Measurements from ENCODE around the gene LUZP1. TPM values are rescaled to one million over a fixed set of nuclear protein-coding genes. Genes with fewer than 3 reads are reported as not detected.

The LUZP1 gene
- total RNA-seq, 1 experiment from 2014 or later: 40.2 TPM

GRCh38 chr1:23159963-23160877 lies 8.4 kb downstream of the LUZP1 start:
- intact Hi-C loops (cut with micrococcal nuclease; ENCODE audit: unreplicated experiment) (no loop called here), in situ Hi-C loops (cut with HindIII; ENCODE audit: low pct_unique_long_range_greater_than_20kb, low sequenced_read_pairs) (no loop called here)
- ChIA-PET POLR2A (interaction anchor here (0.5 to 0.6 kb wide), 4 partner anchors 39 to 190 kb away, joined by 3 to 10 read pairs (median 4); no protein-coding TSS in a partner anchor), CTCF (interaction anchor here (1.4 kb wide), 1 partner anchor 61 kb away, joined by 4 read pairs; no protein-coding TSS in a partner anchor)
- no TSS peak for BruUV-seq (replicated peaks)
- ATAC-seq (no peak), DNase-seq (ENCODE audit: low read depth, low spot score) (no peak)
- TF ChIP-seq CTCF (IDR thresholded peaks at IDR 0.05) (no peak), TCF7L2 (IDR thresholded peaks at IDR 0.05; ENCODE audit: low read depth, low read length) (no peak), SIN3A (IDR thresholded peaks at IDR 0.05; ENCODE audit: borderline replicate concordance, insufficient read depth, low read depth, low read length) (no peak)
- no peak overlapping the region; the same call in 1 of the 2 replicates for H3K27ac ChIP-seq (ENCODE audit: low read length)
- H3K4me3 ChIP-seq (ENCODE audit: low read depth in 2 of 2, low read length in 2 of 2): no peak overlapping the region
- H3K27me3 ChIP-seq (ENCODE audit: control insufficient read depth, insufficient read depth, low read length): no peaks in the 10 kb centered on the region
- peaks cover 12% of the 10 kb centered on the region; the same call in 1 of the 2 replicates for H3K4me1 ChIP-seq (ENCODE audit: control insufficient read depth, insufficient read depth, low read length)
- H3K36me3 ChIP-seq (ENCODE audit: control insufficient read depth, insufficient read depth, low read length): no peaks in the 10 kb centered on the region
- no peaks in the 10 kb centered on the region for H3K9me3 ChIP-seq (ENCODE audit: control insufficient read depth, insufficient read depth, low read depth, low read length)

GRCh38 chr1:23156940-23157339 lies 11.7 kb downstream of the LUZP1 start:
- Histone ChIP-seq H3K4me1 (ENCODE audit: control insufficient read depth, insufficient read depth, low read length) (peaks cover 13% of the 10 kb centered on the region; the same call in 1 of the 2 replicates), H3K27me3 (ENCODE audit: control insufficient read depth, insufficient read depth, low read length) (no peaks in the 10 kb centered on the region), H3K4me3 (ENCODE audit: low read depth in 2 of 2, low read length in 2 of 2) (no peak overlapping the region), H3K9me3 (ENCODE audit: control insufficient read depth, insufficient read depth, low read depth, low read length) (no peaks in the 10 kb centered on the region), H3K36me3 (ENCODE audit: control insufficient read depth, insufficient read depth, low read length) (no peaks in the 10 kb centered on the region), H3K27ac (ENCODE audit: low read length) (no peak overlapping the region)
- intact Hi-C loops (cut with micrococcal nuclease; ENCODE audit: unreplicated experiment): no loop called here
- CTCF ChIA-PET: no interaction called here
- ATAC-seq (no peak), DNase-seq (ENCODE audit: low read depth, low spot score) (no peak)
- in situ Hi-C loops (cut with HindIII; ENCODE audit: low pct_unique_long_range_greater_than_20kb, low sequenced_read_pairs): no loop called here
- POLR2A ChIA-PET: no interaction called here
- BruUV-seq (replicated peaks): no TSS peak
- TF ChIP-seq CTCF (IDR thresholded peaks at IDR 0.05) (no peak), TCF7L2 (IDR thresholded peaks at IDR 0.05; ENCODE audit: low read depth, low read length) (no peak), POLR2AphosphoS5 (IDR thresholded peaks at IDR 0.05; ENCODE audit: low read depth, low read length) (no peak), REST (IDR thresholded peaks at IDR 0.05; ENCODE audit: insufficient read depth in 1 of 2, low read depth in 2 of 2, low read length in 1 of 2) (no peak), SIN3A (IDR thresholded peaks at IDR 0.05; ENCODE audit: borderline replicate concordance, insufficient read depth, low read depth, low read length) (no peak)

Measured in Panc1 (cell line).